ENCODE data around the gene GPSM3. TPM values are rescaled to one million over a fixed set of nuclear protein-coding genes. Genes with fewer than 3 reads are reported as not detected.

GPSM3 gene
- total RNA-seq, 1 experiment from 2014 or later = 10.4 TPM

- no peak within 1 kb of the TSS for H3K4me2 ChIP-seq
- H3K79me2 ChIP-seq (ENCODE audit: low read depth) = no peaks in the 10 kb centered on the region
- no peak within 1 kb of the TSS for H2AFZ ChIP-seq
- CTCF ChIA-PET = no interaction called here
- intact Hi-C loops (cut with micrococcal nuclease; ENCODE audit: unreplicated experiment) = no loop called here
- no TSS peak for BruUV-seq (replicated peaks)
- no peaks in the 10 kb centered on the region for H3K9me2 ChIP-seq (ENCODE audit: insufficient read depth)
- POLR2A ChIA-PET (ENCODE audit: unreplicated experiment) = no interaction called here
- H3F3A ChIP-seq (ENCODE audit: insufficient read depth, low read depth) = no peaks in the 10 kb centered on the region
- H3K9me3 ChIP-seq (ENCODE audit: insufficient read depth, low read depth) = no peaks in the 10 kb centered on the region
- TF ChIP-seq EZH2 (IDR thresholded peaks at IDR 0.05; ENCODE audit: low read depth) (no peak), CTCF (conservative IDR thresholded peaks at IDR 0.05) (no peak)
- H3K36me3 ChIP-seq (ENCODE audit: low read depth) = no peaks in the 10 kb centered on the region
- H3K4me1 ChIP-seq (replicated peaks; ENCODE audit: insufficient read depth) = no peaks in the 10 kb centered on the region
- H3K4me3 ChIP-seq = no peak within 1 kb of the TSS
- H4K20me1 ChIP-seq (ENCODE audit: insufficient read depth) = no peaks in the 10 kb centered on the region
- DNase-seq = no peak
- H3K27me3 ChIP-seq (ENCODE audit: insufficient read depth, low read depth) = peaks cover 45% of the 10 kb centered on the region
- no peak within 1 kb of the TSS for H3K27ac ChIP-seq
These were observed 31.1 kb upstream of the GPSM3 start, which contains the start of gene NOTCH4 for GRCh38 chr6:32223258-32224235. TSS of gene NOTCH4 (minus strand) at chr6:32224067. CDS start at chr6:32223928, 139 bp downstream.

GRCh38 chr6:32222333-32223230, 30.1 kb upstream of the GPSM3 start:
- CTCF ChIA-PET = no interaction called here
- intact Hi-C loops (cut with micrococcal nuclease; ENCODE audit: unreplicated experiment) = no loop called here
- no peak for DNase-seq
- BruUV-seq (replicated peaks) = no TSS peak
- no peak overlapping the region for H2AFZ ChIP-seq
- no peak overlapping the region for H3K27ac ChIP-seq
- POLR2A ChIA-PET (ENCODE audit: unreplicated experiment) = no interaction called here
- peaks cover 55% of the 10 kb centered on the region for H3K27me3 ChIP-seq (ENCODE audit: insufficient read depth, low read depth)
- no peak overlapping the region for H3K4me3 ChIP-seq
- no peaks in the 10 kb centered on the region for H3K9me2 ChIP-seq (ENCODE audit: insufficient read depth)
- H3F3A ChIP-seq (ENCODE audit: insufficient read depth, low read depth) = no peaks in the 10 kb centered on the region
- H3K4me2 ChIP-seq = no peak overlapping the region
- no peaks in the 10 kb centered on the region for H3K9me3 ChIP-seq (ENCODE audit: insufficient read depth, low read depth)
- H3K36me3 ChIP-seq (ENCODE audit: low read depth) = no peaks in the 10 kb centered on the region
- no peak for TF ChIP-seq EZH2 (IDR thresholded peaks at IDR 0.05; ENCODE audit: low read depth)
- no peak for TF ChIP-seq CTCF (conservative IDR thresholded peaks at IDR 0.05)
- no peaks in the 10 kb centered on the region for H3K4me1 ChIP-seq (replicated peaks; ENCODE audit: insufficient read depth)
- H4K20me1 ChIP-seq (ENCODE audit: insufficient read depth) = no peaks in the 10 kb centered on the region
- H3K79me2 ChIP-seq (ENCODE audit: low read depth) = no peaks in the 10 kb centered on the region

GRCh38 chr6:32220021-32220420, 27.6 kb upstream of the GPSM3 start:
- H3K27ac ChIP-seq = no peak overlapping the region
- no peaks in the 10 kb centered on the region for H3K79me2 ChIP-seq (ENCODE audit: low read depth)
- H3K27me3 ChIP-seq (ENCODE audit: insufficient read depth, low read depth) = peaks cover 77% of the 10 kb centered on the region
- H3K9me2 ChIP-seq (ENCODE audit: insufficient read depth) = no peaks in the 10 kb centered on the region
- no peak for TF ChIP-seq EZH2 (IDR thresholded peaks at IDR 0.05; ENCODE audit: low read depth)
- TF ChIP-seq CTCF (conservative IDR thresholded peaks at IDR 0.05) = no peak
- no peaks in the 10 kb centered on the region for H4K20me1 ChIP-seq (ENCODE audit: insufficient read depth)
- POLR2A ChIA-PET (ENCODE audit: unreplicated experiment) = interaction anchor here (0.6 kb wide), 1 partner anchor 757 kb away, joined by 7 read pairs; no protein-coding TSS in a partner anchor
- no peak overlapping the region for H2AFZ ChIP-seq
- H3K4me2 ChIP-seq = no peak overlapping the region
- H3F3A ChIP-seq (ENCODE audit: insufficient read depth, low read depth) = no peaks in the 10 kb centered on the region
- no peaks in the 10 kb centered on the region for H3K36me3 ChIP-seq (ENCODE audit: low read depth)
- no peaks in the 10 kb centered on the region for H3K9me3 ChIP-seq (ENCODE audit: insufficient read depth, low read depth)
- H3K4me1 ChIP-seq (replicated peaks; ENCODE audit: insufficient read depth) = no peaks in the 10 kb centered on the region
- DNase-seq = no peak
- BruUV-seq (replicated peaks) = no TSS peak
- intact Hi-C loops (cut with micrococcal nuclease; ENCODE audit: unreplicated experiment) = no loop called here
- H3K4me3 ChIP-seq = no peak overlapping the region
- CTCF ChIA-PET = no interaction called here

Data from PC-9 (cell line).